H1 (cell line): ENCODE measurements around the gene SERPINE2. TPM values are rescaled to one million over a fixed set of nuclear protein-coding genes. Genes with fewer than 3 reads are reported as not detected.

ENCODE experiments used
- CTCF ChIA-PET: fragments of 300-600 bp; sonication (Branson Sonifier 250); formaldehyde crosslinking; loops from one replicate; lab custom pipeline; 2021; ENCODE audit not compliant: partially characterized antibody; lab: Charles Lee
- POLR2A ChIA-PET: fragments of 300-600 bp; sonication (Branson Sonifier 250); formaldehyde crosslinking; loops from one replicate; lab custom pipeline; 2021; ENCODE audit warnings: inconsistent platforms; ENCODE audit not compliant: partially characterized antibody; lab: Charles Lee
- DNase-seq, 2 experiments: peaks; one replicate each; pipeline versions ENCODE4 v3.0.0 to v3.0.0-alpha.2; 2010 to 2022; ENCODE audit warnings: low spot score in 2 of 2, low read depth in 1 of 2, mixed read lengths in 1 of 2
- FAIRE-seq: peaks from 2 replicates; lab custom pipeline; 2011; peaks lifted over from hg19 to GRCh38; lab: Jason Lieb, UNC
- H2AFZ ChIP-seq: 2 replicates; pipeline ENCODE4 v1.8.1; 2012; ENCODE audit warnings: low read length, inconsistent platforms
- H2AK5ac ChIP-seq: 2 replicates; pipeline ENCODE4 v1.6.1; 2013; ENCODE audit warnings: low read depth, low read length
- H2BK120ac ChIP-seq: replicated peaks from 2 replicates; pipeline ENCODE3; 2013; ENCODE audit warnings: low read depth, low read length, inconsistent platforms
- H2BK12ac ChIP-seq: 2 replicates; pipeline ENCODE4 v1.6.1; 2013; ENCODE audit warnings: low read depth, low read length
- H2BK15ac ChIP-seq: 2 replicates; pipeline ENCODE4 v1.6.1; 2013; ENCODE audit warnings: low read length
- H2BK20ac ChIP-seq: 2 replicates; pipeline ENCODE4 v1.6.1; 2013; ENCODE audit warnings: low read length
- H2BK5ac ChIP-seq: 2 replicates; pipeline ENCODE4 v1.6.1; 2013; ENCODE audit warnings: low read depth, low read length
- H3K14ac ChIP-seq: 2 replicates; pipeline ENCODE4 v1.6.1; 2013; ENCODE audit warnings: inconsistent platforms; ENCODE audit not compliant: insufficient read length
- H3K18ac ChIP-seq: 2 replicates; pipeline ENCODE4 v1.6.1; 2013; ENCODE audit warnings: low read length; ENCODE audit errors: extremely low read depth
- H3K23ac ChIP-seq: 2 replicates; pipeline ENCODE4 v1.6.1; 2013; ENCODE audit warnings: inconsistent platforms; ENCODE audit not compliant: insufficient read length
- H3K23me2 ChIP-seq: 2 replicates; pipeline ENCODE4 v1.6.1; 2013; ENCODE audit warnings: low read depth, low read length
- H3K27ac ChIP-seq: 2 replicates; pipeline ENCODE4 v1.6.1; 2011; ENCODE audit warnings: low read depth, low read length, inconsistent platforms
- H3K27me3 ChIP-seq, 4 experiments: replicated peaks in 1 of 4; 1 replicate in 1 of 4; 2 replicates in 3 of 4; pipeline versions ENCODE4 v1.6.1 to v1.8.1; 2011 to 2013; ENCODE audit warnings: low read length in 3 of 4, mild to moderate bottlenecking in 3 of 4, inconsistent platforms in 2 of 4, mixed read lengths in 2 of 4, moderate library complexity in 1 of 4; ENCODE audit not compliant: control insufficient read depth in 3 of 4, insufficient read depth in 3 of 4; ENCODE audit errors: extremely low read depth in 1 of 4
- H3K36me3 ChIP-seq, 4 experiments: 2 replicates each; pipeline versions ENCODE4 v1.6.1 to v1.8.1; 2011 to 2013; ENCODE audit warnings: mild to moderate bottlenecking in 4 of 4, low read length in 3 of 4, moderate library complexity in 2 of 4, control low read depth in 1 of 4, inconsistent platforms in 1 of 4; ENCODE audit not compliant: insufficient read depth in 4 of 4, control insufficient read depth in 2 of 4
- H3K4ac ChIP-seq: replicated peaks from 2 replicates; pipeline ENCODE3; 2013; ENCODE audit warnings: low read length, low read depth, mixed read lengths, inconsistent platforms; ENCODE audit not compliant: insufficient read length
- H3K4me1 ChIP-seq, 4 experiments: replicated peaks in 1 of 4; 1 replicate in 1 of 4; 2 replicates in 3 of 4; pipeline versions ENCODE4 v1.6.1 to v1.8.1; 2011 to 2013; ENCODE audit warnings: low read length in 3 of 4, inconsistent platforms in 2 of 4, mixed read lengths in 1 of 4; ENCODE audit not compliant: insufficient read depth in 4 of 4, control insufficient read depth in 3 of 4
- H3K4me2 ChIP-seq, 2 experiments: 2 replicates each; pipeline versions ENCODE4 v1.6.1 to v1.8.1; 2011 to 2013; ENCODE audit warnings: low read depth in 2 of 2, low read length in 2 of 2, control low read depth in 1 of 2, inconsistent platforms in 1 of 2, mild to moderate bottlenecking in 1 of 2; ENCODE audit not compliant: insufficient read depth in 1 of 2
- H3K4me3 ChIP-seq, 4 experiments: fragments of 200-600, 300-600 bp in 1 of 4; sonication (generic), shearing (Covaris generic), sonication (Bioruptor Twin) in 1 of 4; 2 replicates each; pipeline versions ENCODE4 v1.5.1 to v1.8.1; 2011 to 2016; ENCODE audit warnings: low read length in 4 of 4, low read depth in 3 of 4, control low read depth in 2 of 4, inconsistent platforms in 2 of 4, mild to moderate bottlenecking in 2 of 4, mixed read lengths in 1 of 4, moderate library complexity in 1 of 4; ENCODE audit not compliant: insufficient read depth in 2 of 4; ENCODE audit errors: extremely low read depth in 1 of 4
- H3K56ac ChIP-seq: replicated peaks from 2 replicates; pipeline ENCODE3; 2013; ENCODE audit warnings: low read depth, mild to moderate bottlenecking, mixed read lengths, low read length, inconsistent platforms; ENCODE audit not compliant: insufficient read length
- H3K79me1 ChIP-seq: 2 replicates; pipeline ENCODE4 v1.6.1; 2013; ENCODE audit warnings: low read depth, low read length, control low read depth
- H3K79me2 ChIP-seq, 2 experiments: 2 replicates each; pipeline versions ENCODE4 v1.6.1 to v1.8.1; 2012 to 2013; ENCODE audit warnings: low read length in 2 of 2, mild to moderate bottlenecking in 2 of 2, inconsistent platforms in 1 of 2; ENCODE audit not compliant: insufficient read depth in 2 of 2, control insufficient read depth in 1 of 2
- H3K9ac ChIP-seq, 4 experiments: replicated peaks in 1 of 4; 1 replicate in 1 of 4; 2 replicates in 3 of 4; pipeline versions ENCODE4 v1.6.1 to v1.8.1; 2011 to 2013; ENCODE audit warnings: low read depth in 3 of 4, low read length in 3 of 4, control low read depth in 2 of 4, mild to moderate bottlenecking in 2 of 4, moderate library complexity in 2 of 4, inconsistent platforms in 1 of 4; ENCODE audit errors: extremely low read depth in 1 of 4
- H3K9me3 ChIP-seq, 2 experiments: 2 replicates each; pipeline versions ENCODE4 v1.6.1 to v1.8.1; 2012 to 2013; ENCODE audit warnings: mild to moderate bottlenecking in 2 of 2, moderate library complexity in 2 of 2, control low read depth in 1 of 2, inconsistent platforms in 1 of 2, low read depth in 1 of 2, low read length in 1 of 2, mixed read lengths in 1 of 2; ENCODE audit not compliant: insufficient read depth in 2 of 2
- H4K20me1 ChIP-seq, 2 experiments: replicated peaks in 1 of 2; 2 replicates each; pipeline versions ENCODE3 to v1.8.1; 2011 to 2013; ENCODE audit warnings: inconsistent platforms in 2 of 2, low read length in 2 of 2, mild to moderate bottlenecking in 1 of 2; ENCODE audit not compliant: insufficient read depth in 2 of 2, control insufficient read depth in 1 of 2
- H4K5ac ChIP-seq: 2 replicates; pipeline ENCODE4 v1.6.1; 2013; ENCODE audit warnings: low read length, low read depth, mixed read lengths, inconsistent platforms; ENCODE audit not compliant: insufficient read length
- H4K8ac ChIP-seq: 2 replicates; pipeline ENCODE4 v1.8.0; 2013; ENCODE audit warnings: mild to moderate bottlenecking, moderate library complexity, low read length, inconsistent platforms; ENCODE audit not compliant: insufficient read depth; ENCODE audit errors: extremely low read depth
- H4K91ac ChIP-seq: replicated peaks from 2 replicates; pipeline ENCODE3; 2013; ENCODE audit warnings: low read length, mixed read lengths, inconsistent platforms; ENCODE audit not compliant: insufficient read length
- BCL11A ChIP-seq, 2 experiments: IDR thresholded peaks; one replicate each; pipeline ENCODE4 v1.6.1; 2011; ENCODE audit warnings: low read depth in 2 of 2, low read length in 2 of 2, mild to moderate bottlenecking in 2 of 2
- E2F6 ChIP-seq: IDR thresholded peaks from 2 replicates; pipeline ENCODE4 v1.6.1; 2012; ENCODE audit warnings: inconsistent platforms
- JUN ChIP-seq: IDR thresholded peaks from 2 replicates; pipeline ENCODE4 v1.6.1; 2011; ENCODE audit warnings: low read depth, mild to moderate bottlenecking, improper control_type of control experiment, low read length
- TAF7 ChIP-seq: optimal IDR thresholded peaks from 2 replicates; pipeline ENCODE3; 2011; ENCODE audit warnings: low read depth, mild to moderate bottlenecking, inconsistent platforms, low read length, moderate library complexity, borderline replicate concordance
- WGBS, 2 experiments: shearing (Covaris generic) in 1 of 2; methylation state at CpG; one replicate each; pipeline versions ENCODE4 v1.1.6 to v1.1.7; 2013 to 2015; ENCODE audit warnings: low lambda C conversion rate in 2 of 2, mixed read lengths in 2 of 2, inconsistent platforms in 1 of 2, low coverage in 1 of 2, missing lambda C conversion rate in 1 of 2; ENCODE audit not compliant: insufficient replicate concordance in 2 of 2, insufficient coverage in 1 of 2, insufficient read length in 1 of 2; ENCODE audit errors: extremely low coverage in 1 of 2, missing lambda C conversion rate in 1 of 2; 5-methylcytosine and 5-hydroxymethylcytosine counted together
- polyA plus RNA-seq, 7 experiments: library from polyadenylated mRNA; depleted of rRNA in 3 of 7; stranded (reverse) in 5 of 7; unstranded in 2 of 7; fragments of >200 nt in 5 of 7; fragments of 200-250 nt in 2 of 7; gene quantifications; 1 replicate in 5 of 7; 2 replicates in 1 of 7; 4 replicates in 1 of 7; pipeline versions ENCODE4 v1.2.1 to v1.2.3, GENCODE V29; 2011 to 2013; ENCODE audit warnings: missing spikeins in 2 of 7, mixed read lengths in 2 of 7
- total RNA-seq: library from RNA; stranded (reverse); fragmentation: NEBNext Ultra II Directional; extraction: Animal tissue kit (Norgen Biotek cat#: 25700); gene quantifications from 2 replicates; pipeline ENCODE4 v1.2.1, GENCODE V29; 2021

The SERPINE2 gene
- total and polyA plus RNA-seq, 2 of the 8 experiments (the other 6 are each of a cell fraction or from before 2014, with no cell fraction given) = 26.2 to 76.0 TPM

GRCh38 chr2:223976635-223977226 lies 62.4 kb downstream of the SERPINE2 start:
- H3K4ac ChIP-seq = no peak overlapping the region
- no peak overlapping the region for H2BK20ac ChIP-seq
- H3K56ac ChIP-seq = no peak overlapping the region
- no peak overlapping the region for H2BK12ac ChIP-seq
- no peaks in the 10 kb centered on the region for H4K20me1 ChIP-seq
- FAIRE-seq (no peak), DNase-seq (no peak)
- H3K9ac ChIP-seq = no peak overlapping the region
- H3K27ac ChIP-seq = no peak overlapping the region
- peaks cover 0 to 17% (median 4%) of the 10 kb centered on the region in 4 experiments; a peak in 4 of 8 replicates for H3K36me3 ChIP-seq
- H3K18ac ChIP-seq = no peak overlapping the region
- H4K5ac ChIP-seq = no peak overlapping the region
- no peak overlapping the region for H2AFZ ChIP-seq
- H3K14ac ChIP-seq = no peak overlapping the region
- H2BK5ac ChIP-seq = no peak overlapping the region
- H3K79me2 ChIP-seq = no peaks in the 10 kb centered on the region
- no peaks in the 10 kb centered on the region for H3K27me3 ChIP-seq
- no peaks in the 10 kb centered on the region for H3K79me1 ChIP-seq
- ChIA-PET CTCF (interaction anchor here (0.5 to 18.2 kb wide), 5 partner anchors 9 to 595 kb away, joined by 3 to 282 read pairs (median 4); no protein-coding TSS in a partner anchor), POLR2A (interaction anchor here (0.6 kb wide), 1 partner anchor 462 kb away, joined by 3 read pairs; no protein-coding TSS in a partner anchor)
- no peak overlapping the region for H3K4me3 ChIP-seq
- no peak overlapping the region for H3K4me2 ChIP-seq
- H2AK5ac ChIP-seq = no peak overlapping the region
- no peak overlapping the region for H4K91ac ChIP-seq
- no peaks in the 10 kb centered on the region for H3K9me3 ChIP-seq
- no peak overlapping the region for H4K8ac ChIP-seq
- 88% methylated on average over 3 of the region's 3 CpGs; no CpG with 5 or more reads in 1 of the 2 experiments for WGBS, 2 experiments
- H2BK15ac ChIP-seq = no peak overlapping the region
- H3K4me1 ChIP-seq = no peaks in the 10 kb centered on the region
- TF ChIP-seq JUN (no peak), E2F6 (no peak), TAF7 (no peak), BCL11A (IDR thresholded peaks at IDR 0.05; ENCODE audit: low read depth in 2 of 2, low read length in 2 of 2) (no peak)
- H3K23me2 ChIP-seq = no peaks in the 10 kb centered on the region
- no peak overlapping the region for H3K23ac ChIP-seq
- no peak overlapping the region for H2BK120ac ChIP-seq
